NT2/D1 (cell line): Measurements from ENCODE around the gene B3GALT6.

Experiments used
- SUZ12 ChIP-seq: IDR thresholded peaks from 2 replicates; pipeline ENCODE4 v1.6.1; 2011; ENCODE audit not compliant: insufficient read length, insufficient read depth; ENCODE audit errors: extremely low read depth
- YY1 ChIP-seq: IDR thresholded peaks from 2 replicates; pipeline ENCODE4 v1.6.1; 2011; ENCODE audit not compliant: insufficient read length, insufficient read depth
- ZNF274 ChIP-seq: IDR thresholded peaks from 2 replicates; pipeline ENCODE4 v1.6.1; 2011; ENCODE audit warnings: mild to moderate bottlenecking, low read depth, low read length

- TF ChIP-seq ZNF274 = no peak
- no peak for TF ChIP-seq YY1
- no peak for TF ChIP-seq SUZ12
Measured at GRCh38 chr1:1232208-1232795, at the start of gene B3GALT6.
